GM12873 (cell line): ENCODE results near the gene ACKR2.

Experiments
- TF ChIP-seq, protein P1 (sequence below): IDR thresholded peaks from 2 replicates; pipeline ENCODE4 v1.5.1; 2012; ENCODE audit warnings: low read depth, mild to moderate bottlenecking, moderate library complexity, low read length, control low read depth; ENCODE audit not compliant: insufficient read depth; ENCODE audit errors: missing control alignments

ACKR2 gene

DNA sequence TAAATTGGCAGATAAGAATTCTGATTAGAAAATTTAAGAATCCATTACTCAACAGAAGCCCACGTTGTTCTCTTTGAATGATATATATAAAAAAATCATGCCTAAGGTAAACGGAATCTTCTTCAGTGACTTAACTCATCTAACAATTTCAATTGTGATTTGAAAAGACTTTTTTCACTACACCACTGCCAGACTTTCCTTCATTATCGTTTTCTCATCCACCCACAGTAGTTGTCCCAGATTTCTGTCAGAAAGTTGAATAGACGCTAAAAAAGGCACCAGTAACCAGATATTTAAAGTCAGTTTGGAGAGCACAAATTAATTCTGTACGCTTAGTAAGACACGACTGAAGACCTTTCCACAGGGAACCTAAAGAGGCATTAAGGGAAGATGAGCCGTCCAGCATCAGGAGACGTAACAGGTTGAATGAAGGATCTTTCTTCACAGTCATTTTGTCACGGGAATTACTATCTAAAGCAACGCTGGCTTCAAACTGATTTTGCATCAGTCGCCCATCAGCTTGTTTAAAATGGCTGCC lies 6.3 kb upstream of the ACKR2 start:
- TF ChIP-seq, protein P1, sequence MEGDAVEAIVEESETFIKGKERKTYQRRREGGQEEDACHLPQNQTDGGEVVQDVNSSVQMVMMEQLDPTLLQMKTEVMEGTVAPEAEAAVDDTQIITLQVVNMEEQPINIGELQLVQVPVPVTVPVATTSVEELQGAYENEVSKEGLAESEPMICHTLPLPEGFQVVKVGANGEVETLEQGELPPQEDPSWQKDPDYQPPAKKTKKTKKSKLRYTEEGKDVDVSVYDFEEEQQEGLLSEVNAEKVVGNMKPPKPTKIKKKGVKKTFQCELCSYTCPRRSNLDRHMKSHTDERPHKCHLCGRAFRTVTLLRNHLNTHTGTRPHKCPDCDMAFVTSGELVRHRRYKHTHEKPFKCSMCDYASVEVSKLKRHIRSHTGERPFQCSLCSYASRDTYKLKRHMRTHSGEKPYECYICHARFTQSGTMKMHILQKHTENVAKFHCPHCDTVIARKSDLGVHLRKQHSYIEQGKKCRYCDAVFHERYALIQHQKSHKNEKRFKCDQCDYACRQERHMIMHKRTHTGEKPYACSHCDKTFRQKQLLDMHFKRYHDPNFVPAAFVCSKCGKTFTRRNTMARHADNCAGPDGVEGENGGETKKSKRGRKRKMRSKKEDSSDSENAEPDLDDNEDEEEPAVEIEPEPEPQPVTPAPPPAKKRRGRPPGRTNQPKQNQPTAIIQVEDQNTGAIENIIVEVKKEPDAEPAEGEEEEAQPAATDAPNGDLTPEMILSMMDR: no peak

DNA sequence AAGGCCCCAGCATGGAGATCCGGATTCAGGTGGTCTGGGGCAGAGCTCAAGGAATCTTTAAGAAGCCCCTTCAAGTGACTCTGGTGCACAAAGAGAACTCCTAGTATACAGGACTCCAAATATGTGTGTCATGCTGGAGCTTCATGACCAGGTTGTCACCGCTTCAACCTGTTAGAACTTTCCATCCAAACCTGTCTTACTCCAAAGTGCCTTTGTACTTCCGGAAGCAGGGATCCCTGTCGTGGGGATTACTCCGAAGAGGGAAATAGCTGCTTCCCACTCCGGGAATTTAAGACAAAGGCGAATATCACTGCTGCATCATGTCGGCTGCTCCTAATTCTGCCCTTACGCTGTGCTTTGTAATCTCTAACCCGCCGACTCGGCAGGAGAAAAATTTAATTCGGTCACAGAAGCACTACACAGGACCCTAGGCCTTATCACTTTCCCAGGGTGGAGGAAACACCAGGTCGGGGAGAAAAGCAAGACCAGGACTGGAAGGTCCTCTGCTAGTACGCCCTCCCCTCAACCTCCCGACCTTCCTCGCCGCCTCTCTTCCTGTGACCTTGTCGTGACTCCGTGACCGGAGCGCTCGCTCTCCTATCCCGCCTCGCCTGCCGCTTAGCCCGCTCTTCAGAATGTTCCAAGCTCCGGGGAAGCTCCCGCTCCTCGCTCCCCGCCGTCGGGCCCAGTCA lies 5.7 kb upstream of the ACKR2 start:
- TF ChIP-seq, protein P1: no peak

DNA sequence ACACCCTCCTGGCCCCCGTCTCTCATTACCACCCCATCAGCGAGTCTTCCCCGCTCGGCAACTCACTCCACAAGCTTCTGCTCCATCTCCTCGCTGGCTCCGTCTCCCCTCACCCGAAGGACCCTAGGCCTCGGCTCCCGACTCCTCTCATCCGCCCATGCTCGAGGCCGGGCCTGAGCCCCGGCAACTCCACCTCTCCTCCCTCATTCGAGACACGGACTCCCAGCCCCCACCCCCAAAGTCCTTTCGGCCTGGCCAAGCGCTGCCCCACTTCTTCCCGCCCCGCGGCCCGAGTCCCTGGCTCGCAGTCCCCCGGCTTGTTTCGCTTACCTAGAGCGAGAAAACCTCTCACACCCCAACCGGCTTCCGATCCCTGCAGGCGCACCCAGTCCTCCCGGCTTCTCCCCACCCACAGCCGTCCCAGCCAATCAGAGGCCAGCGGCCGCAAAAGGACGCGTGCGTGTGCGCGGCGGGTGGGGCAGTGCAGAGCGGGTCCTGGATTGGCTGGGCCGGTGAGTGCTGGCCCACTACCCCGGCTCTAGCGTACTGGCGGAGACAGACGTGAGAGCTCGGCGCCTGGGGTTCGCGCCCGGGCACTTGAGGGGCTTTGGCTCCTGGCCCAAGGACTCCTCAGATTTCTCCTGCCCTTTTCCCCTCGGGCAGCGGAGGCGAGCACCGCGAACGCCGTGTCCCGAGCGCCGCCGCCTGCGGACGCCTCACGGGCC lies 5.0 kb upstream of the ACKR2 start, which contains the start of gene HIGD1A:
Gene HIGD1A, minus strand, starts transcription at position 385 of the 725 bp plus-strand sequence. CDS start 10,237 bp downstream, outside the sequence.
- TF ChIP-seq, protein P1: no peak

DNA sequence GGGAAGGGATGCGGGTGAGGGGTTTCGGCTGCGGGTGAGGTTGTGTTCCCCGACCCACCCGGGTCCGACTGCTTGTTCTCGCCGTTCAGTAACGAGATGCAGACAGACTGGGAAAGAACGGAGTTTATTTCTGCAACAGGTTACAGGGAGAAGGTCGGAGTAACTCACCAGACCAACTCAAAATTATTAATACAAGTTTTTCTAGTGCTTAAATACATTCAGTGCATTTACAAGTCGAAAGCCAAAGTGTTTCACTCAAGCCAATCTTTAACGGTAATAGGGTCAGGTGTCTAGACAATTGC lies 4.5 kb upstream of the ACKR2 start:
- TF ChIP-seq, protein P1: no peak

DNA sequence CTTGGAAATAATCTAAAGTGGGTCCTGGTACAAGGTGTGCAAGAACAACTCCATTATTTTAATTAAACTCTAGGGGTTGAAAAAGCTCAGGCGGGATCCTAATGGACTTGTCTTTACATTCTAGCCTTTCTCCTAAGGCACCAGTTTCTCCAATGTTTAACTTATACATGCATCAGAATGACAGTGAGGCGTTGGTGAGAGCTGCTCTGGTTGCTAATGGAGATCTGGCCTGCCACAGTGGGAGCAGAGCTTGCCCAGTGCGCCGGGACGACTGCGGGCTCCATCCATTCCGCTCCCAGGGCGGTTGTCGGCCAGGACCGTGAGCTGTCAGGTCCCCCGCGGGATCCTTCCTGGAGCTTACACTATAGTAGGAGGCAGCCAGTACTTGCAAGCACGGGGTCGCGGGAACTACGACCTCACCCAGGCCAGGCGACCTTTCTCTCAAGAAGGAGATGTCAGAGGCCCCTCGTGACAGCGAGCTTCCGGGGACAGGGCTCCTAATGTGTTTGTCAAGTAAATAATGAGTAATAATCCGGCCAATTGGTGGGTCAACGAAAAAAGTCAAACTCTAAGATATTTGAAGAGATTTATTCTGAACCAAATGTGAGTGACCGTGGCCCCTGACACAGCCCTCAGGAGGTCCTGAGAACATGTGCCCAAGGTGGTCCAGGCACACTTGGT lies 4.0 kb upstream of the ACKR2 start:
- TF ChIP-seq, protein P1: no peak

DNA sequence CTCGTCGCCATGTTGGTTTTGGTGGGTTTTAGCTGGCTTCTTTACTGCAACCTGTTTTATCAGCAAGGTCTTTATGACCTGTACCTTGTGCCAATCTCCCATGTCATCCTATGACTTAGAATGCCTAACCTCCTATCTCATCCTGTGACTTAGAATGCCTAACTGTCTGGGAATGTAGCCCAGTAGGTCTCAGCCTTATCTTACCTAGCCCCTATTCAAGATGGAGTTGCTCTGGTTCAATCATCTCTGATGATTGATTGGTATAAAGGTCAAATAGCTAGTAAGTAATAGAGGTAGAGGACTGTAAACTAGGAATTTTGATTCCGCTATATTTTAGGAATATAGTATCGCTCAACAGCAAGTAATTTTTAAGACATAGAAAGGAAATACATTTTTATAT lies 1.3 kb upstream of the ACKR2 start:
- TF ChIP-seq, protein P1: no peak

DNA sequence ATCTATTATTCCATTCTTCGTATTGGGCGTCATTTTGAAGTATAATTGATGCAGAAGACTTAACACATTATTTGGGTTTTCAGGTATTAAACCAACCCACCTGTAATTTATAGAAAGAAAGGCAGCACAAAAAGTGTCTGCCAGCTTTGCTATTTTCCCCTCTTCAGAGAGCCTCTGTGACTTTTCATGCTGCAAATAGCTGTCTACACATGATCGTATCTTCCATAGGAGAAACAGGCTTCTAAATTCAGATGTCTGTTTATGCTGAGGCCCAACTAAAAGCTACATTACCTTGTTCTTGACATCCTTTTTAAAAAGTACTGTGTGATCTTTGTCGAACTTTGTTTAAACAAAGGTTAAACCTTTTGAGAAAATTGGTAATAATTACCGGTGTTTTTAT lies 5.0 kb downstream of the ACKR2 start:
- TF ChIP-seq, protein P1: no peak
